MM.1S (cell line): ENCODE measurements around the gene KRT6C.

Experiments used
- EZH2 ChIP-seq: fragments of 300-600 bp; sonication (generic); optimal IDR thresholded peaks from 2 replicates; pipeline ENCODE3; 2017; ENCODE audit warnings: low read depth, mild to moderate bottlenecking, antibody characterized with exemption, low read length, mixed read lengths
- TF ChIP-seq, protein P1 (sequence below): fragments of 300-600 bp; sonication (generic); IDR thresholded peaks from 2 replicates; pipeline ENCODE4 v1.5.1; 2016; ENCODE audit warnings: antibody characterized with exemption, low read length, mixed read lengths

DNA sequence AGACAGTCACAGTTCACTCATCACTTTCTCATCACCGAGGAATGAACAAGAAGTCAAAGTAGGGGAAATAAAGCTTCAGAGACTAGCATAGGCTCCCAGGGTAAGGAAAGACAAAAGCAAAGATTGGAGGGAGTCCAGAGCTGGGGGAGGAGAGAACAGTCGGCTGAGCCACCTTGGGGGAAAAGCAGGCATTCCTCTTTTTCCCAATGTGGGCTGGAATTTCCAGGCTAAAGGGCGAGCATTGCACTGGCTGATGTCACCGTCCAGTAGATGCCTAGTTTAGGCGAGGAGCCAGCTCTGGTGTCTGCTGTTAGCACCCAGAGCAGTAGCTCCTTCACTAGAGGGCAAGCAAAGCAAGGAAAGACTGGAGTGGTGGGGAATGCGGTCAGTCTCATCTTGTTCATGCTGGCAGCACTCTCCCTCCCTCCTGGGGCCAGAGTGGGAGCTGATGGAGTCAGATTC lies 31.0 kb downstream of the KRT6C start:
- TF ChIP-seq, protein P1, sequence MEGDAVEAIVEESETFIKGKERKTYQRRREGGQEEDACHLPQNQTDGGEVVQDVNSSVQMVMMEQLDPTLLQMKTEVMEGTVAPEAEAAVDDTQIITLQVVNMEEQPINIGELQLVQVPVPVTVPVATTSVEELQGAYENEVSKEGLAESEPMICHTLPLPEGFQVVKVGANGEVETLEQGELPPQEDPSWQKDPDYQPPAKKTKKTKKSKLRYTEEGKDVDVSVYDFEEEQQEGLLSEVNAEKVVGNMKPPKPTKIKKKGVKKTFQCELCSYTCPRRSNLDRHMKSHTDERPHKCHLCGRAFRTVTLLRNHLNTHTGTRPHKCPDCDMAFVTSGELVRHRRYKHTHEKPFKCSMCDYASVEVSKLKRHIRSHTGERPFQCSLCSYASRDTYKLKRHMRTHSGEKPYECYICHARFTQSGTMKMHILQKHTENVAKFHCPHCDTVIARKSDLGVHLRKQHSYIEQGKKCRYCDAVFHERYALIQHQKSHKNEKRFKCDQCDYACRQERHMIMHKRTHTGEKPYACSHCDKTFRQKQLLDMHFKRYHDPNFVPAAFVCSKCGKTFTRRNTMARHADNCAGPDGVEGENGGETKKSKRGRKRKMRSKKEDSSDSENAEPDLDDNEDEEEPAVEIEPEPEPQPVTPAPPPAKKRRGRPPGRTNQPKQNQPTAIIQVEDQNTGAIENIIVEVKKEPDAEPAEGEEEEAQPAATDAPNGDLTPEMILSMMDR = no peak
- TF ChIP-seq EZH2 = no peak
